HepG2 (cell line): ENCODE measurements around the gene ZBTB20. TPM values are rescaled to one million over a fixed set of nuclear protein-coding genes. Genes with fewer than 3 reads are reported as not detected.

Experiments used
- ATAC-seq: fragments of 200-7000 bp; cut with Tn5 transposase; 3 replicates; pipeline ENCODE4 v1.9.1; 2020; ENCODE audit warnings: mild to moderate bottlenecking, moderate library complexity
- BruUV-seq: library from RNA; stranded (reverse); fragments of 400-500 nt; replicated peaks from 2 replicates; lab custom pipeline; 2021; lab: Mats Ljungman, UMichigan
- CTCF ChIA-PET: fragments of 300-600 bp; formaldehyde crosslinking; extraction: SDS; loops from one replicate; lab custom pipeline; 2021; ENCODE audit warnings: low total read pairs, inconsistent platforms, low intra/inter-chr PET ratio; lab: Yijun Ruan, JAX
- POLR2A ChIA-PET: fragments of 350-600 bp; sonication (Branson Sonifier 250); formaldehyde crosslinking; loops from one replicate; lab custom pipeline; 2020; ENCODE audit warnings: antibody characterized with exemption, inconsistent platforms; lab: Yijun Ruan, JAX
- DNase-seq: peaks from one replicate; pipeline ENCODE4 v3.0.0-alpha.2; 2015; ENCODE audit warnings: low spot score
- FAIRE-seq: peaks from 3 replicates; lab custom pipeline; 2011; peaks lifted over from hg19 to GRCh38; lab: Jason Lieb, UNC
- H2AFZ ChIP-seq: one replicate; pipeline ENCODE4 v1.6.1; 2011; ENCODE audit warnings: low read length, inconsistent platforms
- H3K27ac ChIP-seq: fragments of 300-600 bp; 3 replicates; pipeline ENCODE4 v1.8.0; 2011; ENCODE audit warnings: mixed run types, mild to moderate bottlenecking, mixed read lengths, low read length, inconsistent platforms; ENCODE audit not compliant: insufficient read depth; ENCODE audit errors: extremely low read length
- H3K27me3 ChIP-seq, 2 experiments: fragments of 200-600 bp in 1 of 2; 2 replicates in 1 of 2; 3 replicates in 1 of 2; pipeline versions ENCODE4 v1.6.0 to v1.8.0; 2011; ENCODE audit warnings: low read length in 2 of 2, mild to moderate bottlenecking in 2 of 2, moderate library complexity in 2 of 2, inconsistent platforms in 1 of 2; ENCODE audit not compliant: insufficient read depth in 2 of 2, control insufficient read depth in 1 of 2
- H3K36me3 ChIP-seq, 2 experiments: fragments of 200-600 bp in 1 of 2; replicated peaks in 1 of 2; 2 replicates in 1 of 2; 3 replicates in 1 of 2; pipeline versions ENCODE4 v1.5.1 to v1.8.0; 2011; ENCODE audit warnings: low read length in 2 of 2, inconsistent platforms in 1 of 2; ENCODE audit not compliant: insufficient read depth in 2 of 2, control insufficient read depth in 1 of 2
- H3K4me1 ChIP-seq: 2 replicates; pipeline ENCODE4 v1.5.1; 2012; ENCODE audit warnings: low read length, inconsistent platforms; ENCODE audit not compliant: insufficient read depth
- H3K4me2 ChIP-seq: 2 replicates; pipeline ENCODE4 v1.6.0; 2011; ENCODE audit warnings: low read depth, low read length, inconsistent platforms
- H3K4me3 ChIP-seq, 3 experiments: fragments of 200-600 bp in 1 of 3; sonication (generic), shearing (Covaris generic) in 1 of 3; replicated peaks in 1 of 3; 2 replicates each; pipeline ENCODE4 v1.5.1; 2011 to 2016; ENCODE audit warnings: low read length in 3 of 3, inconsistent platforms in 2 of 3, low read depth in 2 of 3, mild to moderate bottlenecking in 2 of 3, control low read depth in 1 of 3, mixed read lengths in 1 of 3; ENCODE audit not compliant: insufficient read depth in 1 of 3
- H3K79me2 ChIP-seq: one replicate; pipeline ENCODE4 v1.6.1; 2011; ENCODE audit warnings: low read length, inconsistent platforms; ENCODE audit not compliant: insufficient read depth
- H3K9ac ChIP-seq: 2 replicates; pipeline ENCODE4 v1.6.0; 2011; ENCODE audit warnings: mild to moderate bottlenecking, low read depth, low read length, inconsistent platforms; ENCODE audit not compliant: insufficient read depth
- H3K9me3 ChIP-seq: 2 replicates; pipeline ENCODE4 v1.5.1; 2012; ENCODE audit warnings: mild to moderate bottlenecking, low read length
- H4K20me1 ChIP-seq: 2 replicates; pipeline ENCODE4 v1.6.0; 2011; ENCODE audit warnings: inconsistent platforms, mild to moderate bottlenecking, low read length, moderate library complexity; ENCODE audit not compliant: insufficient read depth
- NAIF1 ChIP-seq: sonication (generic); formaldehyde crosslinking; IDR thresholded peaks from 2 replicates; pipeline ENCODE4 v1.5.0; 2020; ENCODE audit warnings: mild to moderate bottlenecking, missing genetic modification reagents, borderline replicate concordance
- NR2F2 ChIP-seq: IDR thresholded peaks from 2 replicates; pipeline ENCODE4 v1.6.1; 2012; ENCODE audit warnings: low read depth, inconsistent platforms, borderline replicate concordance
- ZNF207 ChIP-seq: fragments of 450-650 bp; IDR thresholded peaks from 2 replicates; pipeline ENCODE4 v1.6.1; 2016; ENCODE audit warnings: antibody characterized with exemption, borderline replicate concordance
- ZNF274 ChIP-seq: sonication (generic); formaldehyde crosslinking; IDR thresholded peaks from 2 replicates; pipeline ENCODE4 v1.5.1; 2020; ENCODE audit warnings: mild to moderate bottlenecking, missing genetic modification reagents
- ZNF292 ChIP-seq: sonication (generic); formaldehyde crosslinking; IDR thresholded peaks from 2 replicates; pipeline ENCODE4 v1.8.1; 2022; ENCODE audit warnings: mild to moderate bottlenecking, low read depth, missing genetic modification reagents, borderline replicate concordance
- ZNF468 ChIP-seq: sonication (generic); formaldehyde crosslinking; IDR thresholded peaks from 2 replicates; pipeline ENCODE4 v1.8.0; 2022; ENCODE audit warnings: mild to moderate bottlenecking, moderate library complexity, missing genetic modification reagents
- ZNF781 ChIP-seq: sonication (generic); formaldehyde crosslinking; IDR thresholded peaks from 2 replicates; pipeline ENCODE4 v1.5.1; 2020; ENCODE audit warnings: borderline replicate concordance, mild to moderate bottlenecking, missing genetic modification reagents; ENCODE audit errors: not compliant biosample characterization
- WGBS: methylation state at CpG from one replicate; pipeline ENCODE4 v1.1.6; 2017; ENCODE audit warnings: low lambda C conversion rate; 5-methylcytosine and 5-hydroxymethylcytosine counted together
- in situ Hi-C: cut with HindIII; loops from 2 replicates; pipeline ENCODE4 v1.10.0; 2017; ENCODE audit warnings: low pct_unique_long_range_greater_than_20kb; ENCODE audit not compliant: extremely low pct_ligation_motif_present
- intact Hi-C: fragments of 100-400 bp; cut with micrococcal nuclease; formaldehyde crosslinking; loops from one replicate; pipeline ENCODE4 v1.10.0; 2022; ENCODE audit not compliant: unreplicated experiment
- polyA plus RNA-seq, 8 experiments: library from polyadenylated mRNA; depleted of rRNA in 3 of 8; stranded (reverse) in 7 of 8; unstranded in 1 of 8; fragments of >200 nt; fragmentation: Illumina TruSeq in 4 of 8; extraction: Trizol in 4 of 8; gene quantifications; 2 replicates each; pipeline versions ENCODE4 v1.2.1 to v1.2.3, GENCODE V29; 2011 to 2016; ENCODE audit warnings: low read depth in 4 of 8, missing spikeins in 1 of 8, mixed read lengths in 1 of 8; ENCODE audit not compliant: insufficient read depth in 1 of 8
- total RNA-seq, 5 experiments: library from RNA; depleted of rRNA; stranded (reverse); fragments of >200 nt; fragmentation: Illumina TruSeq; extraction: Trizol; gene quantifications; 2 replicates each; pipeline ENCODE4 v1.2.3, GENCODE V29; 2016; ENCODE audit warnings: low read depth in 1 of 5
- TF ChIP-seq, protein P1 (sequence below): sonication (generic); formaldehyde crosslinking; IDR thresholded peaks from 2 replicates; pipeline ENCODE4 v1.5.0; 2020; ENCODE audit warnings: missing genetic modification reagents

ZBTB20 gene
- total and polyA plus RNA-seq, 2 of the 13 experiments (the other 11 are each of a cell fraction or from before 2014, with no cell fraction given): 1.9 to 8.8 TPM

DNA sequence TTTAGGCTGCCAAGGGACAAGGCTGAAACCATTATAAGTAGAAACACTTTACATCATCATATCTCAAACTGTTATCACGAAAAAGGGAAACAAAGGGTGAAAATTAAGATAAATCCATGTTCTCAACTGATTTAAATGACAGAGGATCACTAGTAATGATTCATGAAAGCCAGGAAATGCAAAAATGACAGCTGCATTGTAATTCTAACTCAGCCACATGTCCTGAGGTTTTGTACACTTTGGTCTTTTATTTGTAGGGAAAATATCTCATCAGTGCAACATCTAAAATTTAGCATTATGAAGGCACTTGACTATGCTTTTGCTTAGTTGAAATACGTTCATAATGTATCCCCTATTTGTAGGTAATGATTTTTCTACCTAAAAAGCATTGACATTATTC lies 473.6 kb downstream of the ZBTB20 start:
- ATAC-seq (no peak), FAIRE-seq (no peak), DNase-seq (no peak)
- no peak overlapping the region for H3K9ac ChIP-seq
- 79% methylated on average over 2 of the region's 2 CpGs for WGBS
- no peak overlapping the region for H2AFZ ChIP-seq
- no peak overlapping the region for H3K4me2 ChIP-seq
- no peaks in the 10 kb centered on the region for H3K36me3 ChIP-seq
- H3K9me3 ChIP-seq: no peaks in the 10 kb centered on the region
- TF ChIP-seq ZNF207 (no peak), ZNF468 (no peak), NAIF1 (CRISPR knock-in tag) (no peak), ZNF292 (CRISPR knock-in tag) (no peak), NR2F2 (no peak), ZNF274 (no peak), ZNF781 (CRISPR knock-in tag) (no peak)
- TF ChIP-seq, protein P1, sequence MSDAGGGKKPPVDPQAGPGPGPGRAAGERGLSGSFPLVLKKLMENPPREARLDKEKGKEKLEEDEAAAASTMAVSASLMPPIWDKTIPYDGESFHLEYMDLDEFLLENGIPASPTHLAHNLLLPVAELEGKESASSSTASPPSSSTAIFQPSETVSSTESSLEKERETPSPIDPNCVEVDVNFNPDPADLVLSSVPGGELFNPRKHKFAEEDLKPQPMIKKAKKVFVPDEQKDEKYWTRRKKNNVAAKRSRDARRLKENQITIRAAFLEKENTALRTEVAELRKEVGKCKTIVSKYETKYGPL (CRISPR knock-in tag): no peak
- H4K20me1 ChIP-seq: no peaks in the 10 kb centered on the region
- no peaks in the 10 kb centered on the region for H3K4me1 ChIP-seq
- in situ Hi-C loops (no loop called here), intact Hi-C loops (no loop called here)
- H3K79me2 ChIP-seq: no peaks in the 10 kb centered on the region
- no peak overlapping the region for H3K27ac ChIP-seq
- H3K27me3 ChIP-seq: no peaks in the 10 kb centered on the region
- ChIA-PET POLR2A (no interaction called here), CTCF (no interaction called here)
- no peak overlapping the region for H3K4me3 ChIP-seq
- no TSS peak for BruUV-seq
